ENCODE results near the gene STAC2.
"Not testable (repeated sequence)": the region's sequence is repeated elsewhere in the genome, so short reads cannot be mapped to it uniquely, and the experiment has no call there.

The STAC2 gene

GRCh38 chr17:39186481-39187002, 39.2 kb downstream of the STAC2 start:
- no peak for DNase-seq

GRCh38 chr17:39183720-39184119, 42.0 kb downstream of the STAC2 start:
- no peak for DNase-seq

- no peak for DNase-seq
Observed at GRCh38 chr17:39183045-39183444, 42.7 kb downstream of the STAC2 start.

- DNase-seq: no peak
Observed at GRCh38 chr17:39181303-39181702, 44.4 kb downstream of the STAC2 start.

GRCh38 chr17:39178536-39178935, 47.2 kb downstream of the STAC2 start:
- DNase-seq: no peak

- DNase-seq: no peak
Observed at GRCh38 chr17:39177256-39177655, 48.5 kb downstream of the STAC2 start.

GRCh38 chr17:39175695-39176093, 50.1 kb downstream of the STAC2 start:
- DNase-seq: no peak

GRCh38 chr17:39174920-39175694, 50.6 kb downstream of the STAC2 start:
- DNase-seq: no peak

- DNase-seq: no peak
Observed at GRCh38 chr17:39173526-39174274, 52.0 kb downstream of the STAC2 start.

- no peak for DNase-seq
Observed at GRCh38 chr17:39173080-39173479, 52.7 kb downstream of the STAC2 start.

GRCh38 chr17:39171933-39172332, 53.8 kb downstream of the STAC2 start:
- DNase-seq: no peak

GRCh38 chr17:39170558-39170957, 55.2 kb downstream of the STAC2 start:
- DNase-seq: no peak

- DNase-seq: no peak
Observed at GRCh38 chr17:39170109-39170508, 55.6 kb downstream of the STAC2 start.

- no peak for DNase-seq
Observed at GRCh38 chr17:39169518-39169917, 56.2 kb downstream of the STAC2 start.

- no peak for DNase-seq
Observed at GRCh38 chr17:39169101-39169500, 56.6 kb downstream of the STAC2 start.

- not testable (repeated sequence) for DNase-seq
Observed at GRCh38 chr17:39168503-39168902, 57.2 kb downstream of the STAC2 start.

GRCh38 chr17:39167476-39167875, 58.3 kb downstream of the STAC2 start:
- no peak for DNase-seq

- no peak for DNase-seq
Observed at GRCh38 chr17:39166437-39167335, 59.1 kb downstream of the STAC2 start.

GRCh38 chr17:39165841-39166349, 59.9 kb downstream of the STAC2 start, which contains the start of gene ARL5C:
Gene ARL5C, minus strand, starts transcription at chr17:39166161. Its CDS starts 401 bp downstream, at chr17:39165760.
- DNase-seq: no peak

- DNase-seq: no peak
Observed at GRCh38 chr17:39165178-39165840, 60.4 kb downstream of the STAC2 start.

- no peak for DNase-seq
Observed at GRCh38 chr17:39164675-39165143, 61.0 kb downstream of the STAC2 start.

- DNase-seq: no peak
Observed at GRCh38 chr17:39161962-39162361, 63.8 kb downstream of the STAC2 start.
